Stomach (tissue), 9 donors: ENCODE measurements around the gene ISG15. TPM values are rescaled to one million over a fixed set of nuclear protein-coding genes. Genes with fewer than 3 reads are reported as not detected.

Experiments used
- DNase-seq, 2 donors: peaks; one replicate each; pipeline versions ENCODE4 v3.0.0 to v3.0.0-alpha.2; 2013 to 2019
- H3K27ac ChIP-seq, 5 donors: fragments of 200-600 bp in 4 of 5; sonication (generic) in 4 of 5; one replicate each; pipeline ENCODE4 v1.5.1; 2013 to 2019; ENCODE audit warnings: mild to moderate bottlenecking in 1 of 5, moderate library complexity in 1 of 5
- H3K27me3 ChIP-seq, 3 donors: fragments of 200-600 bp; sonication (generic); one replicate each; pipeline ENCODE4 v1.5.1; 2017 to 2019; ENCODE audit warnings: mixed run types in 1 of 3
- H3K36me3 ChIP-seq, 4 donors: fragments of 200-600 bp; sonication (generic); 1 replicate in 3 of 4; 2 replicates in 1 of 4; pipeline ENCODE4 v1.5.1; 2016 to 2019
- H3K4me1 ChIP-seq, 4 donors: fragments of 200-600 bp; sonication (generic); one replicate each; pipeline ENCODE4 v1.5.1; 2016 to 2019
- H3K4me3 ChIP-seq, 4 donors: fragments of 200-600 bp; sonication (generic) in 3 of 4; one replicate each; pipeline ENCODE4 v1.5.1; 2016 to 2019; ENCODE audit warnings: mild to moderate bottlenecking in 1 of 4
- H3K9me3 ChIP-seq, 4 donors: fragments of 200-600 bp; sonication (generic); one replicate each; pipeline ENCODE4 v1.5.1; 2016 to 2019
- CTCF ChIP-seq, 7 experiments: fragments of 450-650 bp in 4 of 7; fragments of 200-600 bp in 3 of 7; sonication (generic) in 3 of 7; IDR thresholded peaks; one replicate each; pipeline ENCODE4 v1.5.1; 2016 to 2019; ENCODE audit warnings: antibody characterized with exemption in 7 of 7, control low read depth in 2 of 7, mild to moderate bottlenecking in 1 of 7
- EP300 ChIP-seq: sonication (generic); formaldehyde crosslinking; IDR thresholded peaks from one replicate; pipeline ENCODE4 v1.6.1; 2017; ENCODE audit warnings: antibody characterized with exemption
- POLR2A ChIP-seq, 4 donors: fragments of 450-650 bp; IDR thresholded peaks; one replicate each; pipeline ENCODE4 v1.6.1; 2016; ENCODE audit warnings: antibody characterized with exemption in 4 of 4, control low read depth in 2 of 4, mild to moderate bottlenecking in 1 of 4, moderate library complexity in 1 of 4
- POLR2AphosphoS5 ChIP-seq, 3 donors: sonication (generic); formaldehyde crosslinking; IDR thresholded peaks; one replicate each; pipeline ENCODE4 v1.6.1; 2016; ENCODE audit warnings: antibody characterized with exemption in 3 of 3
- WGBS, 5 donors: extraction: QIAGEN DNeasy Blood & Tissue Kit in 3 of 5; methylation state at CpG; one replicate each; pipeline versions ENCODE4 v1.1.5 to v1.1.7; 2013 to 2018; 5-methylcytosine and 5-hydroxymethylcytosine counted together
- intact Hi-C: fragments of 100-400 bp; cut with DNase I; formaldehyde crosslinking; loops from one replicate; pipeline ENCODE4 v1.15.1; 2023; ENCODE audit warnings: low total_unique reads
- polyA plus RNA-seq, 3 donors: library from polyadenylated mRNA; stranded (reverse); fragments of 200-250 nt; gene quantifications; one replicate each; pipeline ENCODE4 v1.2.3, GENCODE V29; 2013
- total RNA-seq, 5 donors: library from RNA; depleted of rRNA; stranded (reverse); fragments of >200 nt; gene quantifications; one replicate each; pipeline versions ENCODE4 v1.1.0 to v1.2.3, GENCODE V29; 2014 to 2016
- donor health status: healthy with polysubstance abuse.
- donor health status: Bipolar disorder and iron deficiency.
- donor health status: healthy.

ISG15 gene
- total and polyA plus RNA-seq, 8 donors = 16.3 to 105 (median 49.1) TPM

- DNase-seq = peak; percentile 94 to 97
- intact Hi-C loops = loop anchor here (5.0 kb wide), 1 partner anchor 77 kb away; the partner anchor contains the start of gene PERM1
- 3 to 11% (median 6%) methylated on average over 19 to 69 of the region's 69 CpGs for WGBS, 5 donors
- TF ChIP-seq POLR2AphosphoS5 (IDR thresholded peaks at IDR 0.05) (peak in 1 of 3 donors; percentile 18), CTCF (IDR thresholded peaks at IDR 0.05) (peak in 1 of 7 experiments; percentile 9), POLR2A (IDR thresholded peaks at IDR 0.05) (no peak)
- H3K4me3 ChIP-seq = peak overlapping the region; percentile 54 to 82 (median 62)
- peaks cover 0 to 14% (median 9%) of the 10 kb centered on the region in 4 donors for H3K36me3 ChIP-seq
- H3K27ac ChIP-seq = peak overlapping the region in 1 of 5 donors; percentile 12
- H3K27me3 ChIP-seq = peaks cover 11 to 82% (median 70%) of the 10 kb centered on the region in 3 donors
- peaks cover 41 to 54% (median 53%) of the 10 kb centered on the region in 4 donors for H3K4me1 ChIP-seq
- H3K9me3 ChIP-seq = no peaks in the 10 kb centered on the region
Observed at GRCh38 chr1:1059494-1060280, 46.4 kb downstream of the ISG15 start.

- TF ChIP-seq POLR2AphosphoS5 (IDR thresholded peaks at IDR 0.05) (no peak), EP300 (no peak), POLR2A (IDR thresholded peaks at IDR 0.05) (no peak)
- H3K27me3 ChIP-seq = peaks cover 11 to 87% (median 70%) of the 10 kb centered on the region in 3 donors
- H3K27ac ChIP-seq = no peak overlapping the region
- DNase-seq = no peak
- 49 to 58% (median 52%) methylated on average over 37 to 38 of the region's 38 CpGs for WGBS, 5 donors
- H3K4me1 ChIP-seq = peaks cover 41 to 54% (median 53%) of the 10 kb centered on the region in 4 donors
- H3K4me3 ChIP-seq = peak overlapping the region in 2 of 4 donors; percentile 59 to 82
- peaks cover 0 to 7% (median 1%) of the 10 kb centered on the region in 4 donors for H3K36me3 ChIP-seq
- intact Hi-C loops = loop anchor here (5.0 kb wide), 1 partner anchor 78 kb away; the partner anchor contains the start of gene PERM1
- H3K9me3 ChIP-seq = no peaks in the 10 kb centered on the region
Observed at GRCh38 chr1:1060281-1061000, 47.1 kb downstream of the ISG15 start.

- Histone ChIP-seq H3K36me3 (no peaks in the 10 kb centered on the region), H3K27ac (no peak overlapping the region), H3K27me3 (peaks cover 11 to 89% (median 70%) of the 10 kb centered on the region in 3 donors), H3K4me1 (peaks cover 41 to 56% (median 54%) of the 10 kb centered on the region in 4 donors), H3K9me3 (no peaks in the 10 kb centered on the region), H3K4me3 (peak overlapping the region in 1 of 4 donors; percentile 19)
- intact Hi-C loops = loop anchor here (5.0 kb wide), 1 partner anchor 80 kb away; the partner anchor contains the start of gene PERM1
- 34 to 59% (median 42%) methylated on average over 8 to 16 of the region's 18 CpGs for WGBS, 5 donors
- TF ChIP-seq CTCF (IDR thresholded peaks at IDR 0.05) = no peak
- no peak for TF ChIP-seq POLR2A (IDR thresholded peaks at IDR 0.05)
- TF ChIP-seq EP300 = no peak
- TF ChIP-seq POLR2AphosphoS5 (IDR thresholded peaks at IDR 0.05) = no peak
- DNase-seq = peak in 1 of 2 donors; percentile 76
Observed at GRCh38 chr1:1061682-1062345, 48.5 kb downstream of the ISG15 start.

GRCh38 chr1:1062348-1063163 lies 49.3 kb downstream of the ISG15 start:
- no peaks in the 10 kb centered on the region for H3K36me3 ChIP-seq
- H3K4me3 ChIP-seq = peak overlapping the region in 1 of 4 donors; percentile 19
- TF ChIP-seq CTCF (IDR thresholded peaks at IDR 0.05) = no peak
- TF ChIP-seq POLR2AphosphoS5 (IDR thresholded peaks at IDR 0.05) = no peak
- TF ChIP-seq EP300 = no peak
- no peak for TF ChIP-seq POLR2A (IDR thresholded peaks at IDR 0.05)
- intact Hi-C loops = loop anchor here (5.0 kb wide), 1 partner anchor 80 kb away; the partner anchor contains the start of gene PERM1
- 17 to 39% (median 20%) methylated on average over 18 to 29 of the region's 29 CpGs for WGBS, 5 donors
- peaks cover 41 to 64% (median 60%) of the 10 kb centered on the region in 4 donors for H3K4me1 ChIP-seq
- peaks cover 11 to 89% (median 70%) of the 10 kb centered on the region in 3 donors for H3K27me3 ChIP-seq
- no peaks in the 10 kb centered on the region for H3K9me3 ChIP-seq
- no peak overlapping the region for H3K27ac ChIP-seq
- DNase-seq = peak in 1 of 2 donors; percentile 44
